PC-3 (cell line): ENCODE data around the gene TMEM185B. TPM values are rescaled to one million over a fixed set of nuclear protein-coding genes. Genes with fewer than 3 reads are reported as not detected.

ENCODE experiments used
- ATAC-seq: fragments of 200-7000 bp; cut with Tn5 transposase; 2 replicates; pipeline ENCODE4 v1.9.1; 2020; ENCODE audit warnings: mild to moderate bottlenecking, moderate library complexity
- BruUV-seq: library from RNA; stranded (reverse); fragments of 400-500 nt; replicated peaks from 2 replicates; lab custom pipeline; 2021; lab: Mats Ljungman, UMichigan
- CTCF ChIA-PET: fragments of 300-600 bp; sonication (Branson Sonifier 250); formaldehyde crosslinking; loops from one replicate; lab custom pipeline; 2022; ENCODE audit warnings: antibody characterized with exemption; lab: Charles Lee
- POLR2A ChIA-PET: fragments of 300-600 bp; sonication (Branson Sonifier 250); formaldehyde crosslinking; loops from one replicate; lab custom pipeline; 2022; ENCODE audit warnings: antibody characterized with exemption; ENCODE audit not compliant: unreplicated experiment; lab: Charles Lee
- DNase-seq: peaks from one replicate; pipeline ENCODE4 v3.0.0-alpha.2; 2015
- H2AFZ ChIP-seq: fragments of 300-600 bp; sonication (generic); 2 replicates; pipeline ENCODE4 v1.6.0; 2016; ENCODE audit warnings: antibody characterized with exemption, low read length
- H3F3A ChIP-seq: fragments of 300-600 bp; sonication (generic); one replicate; pipeline ENCODE4 v1.6.0; 2017; ENCODE audit warnings: antibody characterized with exemption, low read length, control low read depth, mild to moderate bottlenecking; ENCODE audit not compliant: unreplicated experiment
- H3K27ac ChIP-seq: fragments of 300-600 bp; sonication (generic); 2 replicates; pipeline ENCODE4 v1.5.1; 2016; ENCODE audit warnings: mild to moderate bottlenecking, low read length
- H3K27me3 ChIP-seq: fragments of 300-600 bp; sonication (generic); 2 replicates; pipeline ENCODE4 v1.6.1; 2016; ENCODE audit warnings: low read length, mixed read lengths
- H3K36me3 ChIP-seq: fragments of 300-600 bp; sonication (generic); 2 replicates; pipeline ENCODE4 v1.6.1; 2016; ENCODE audit warnings: low read depth, mixed run types, low read length, mixed read lengths
- H3K4me1 ChIP-seq: fragments of 300-600 bp; sonication (generic); 2 replicates; pipeline ENCODE4 v1.5.1; 2016; ENCODE audit warnings: low read length; ENCODE audit not compliant: insufficient read depth
- H3K4me2 ChIP-seq: fragments of 300-600 bp; sonication (generic); 2 replicates; pipeline ENCODE4 v1.6.0; 2016; ENCODE audit warnings: low read length
- H3K4me3 ChIP-seq: fragments of 300-600 bp; sonication (generic); 2 replicates; pipeline ENCODE4 v1.5.1; 2016; ENCODE audit warnings: mild to moderate bottlenecking, low read length, mixed read lengths
- H3K79me2 ChIP-seq: fragments of 300-600 bp; sonication (generic); 2 replicates; pipeline ENCODE4 v1.6.1; 2017; ENCODE audit warnings: low read length, mixed read lengths
- H3K9ac ChIP-seq: fragments of 300-600 bp; sonication (generic); 2 replicates; pipeline ENCODE4 v1.6.0; 2016; ENCODE audit warnings: mild to moderate bottlenecking, low read length
- H3K9me2 ChIP-seq: fragments of 300-600 bp; sonication (generic); replicated peaks from 2 replicates; pipeline ENCODE4 v1.6.1; 2016; ENCODE audit warnings: mixed run types, low read length, mixed read lengths
- H3K9me3 ChIP-seq: fragments of 300-600 bp; sonication (generic); 2 replicates; pipeline ENCODE4 v1.6.1; 2016; ENCODE audit warnings: low read length, mixed read lengths
- H4K20me1 ChIP-seq: fragments of 300-600 bp; sonication (generic); 2 replicates; pipeline ENCODE4 v1.6.1; 2016; ENCODE audit warnings: low read length, mixed read lengths
- CTCF ChIP-seq: fragments of 300-600 bp; sonication (generic); conservative IDR thresholded peaks from 2 replicates; pipeline ENCODE4 v1.5.1; 2017; ENCODE audit warnings: antibody characterized with exemption, low read depth, mild to moderate bottlenecking, low read length
- EZH2 ChIP-seq: fragments of 300-600 bp; sonication (generic); IDR thresholded peaks from one replicate; pipeline ENCODE4 v1.6.1; 2017; ENCODE audit warnings: antibody characterized with exemption, mild to moderate bottlenecking, low read length; ENCODE audit not compliant: unreplicated experiment
- EZH2phosphoT487 ChIP-seq: fragments of 300-600 bp; sonication (generic); IDR thresholded peaks from 2 replicates; pipeline ENCODE4 v1.6.1; 2018; ENCODE audit warnings: mild to moderate bottlenecking, antibody characterized with exemption, low read length, borderline replicate concordance
- intact Hi-C: fragments of 100-400 bp; cut with micrococcal nuclease; formaldehyde crosslinking; loops from 2 replicates; pipeline ENCODE4 v1.9.0; 2023
- total RNA-seq: library from RNA; depleted of rRNA; stranded (reverse); fragments of >200 nt; gene quantifications from 2 replicates; pipeline ENCODE4 v1.2.3, GENCODE V29; 2014

Gene TMEM185B
- total RNA-seq, 1 experiment from 2014 or later: 67.5 TPM

GRCh38 chr2:120253021-120253882 lies 30.1 kb upstream of the TMEM185B start:
- no TSS peak for BruUV-seq
- CTCF ChIA-PET: interaction anchor here (0.8 to 1.3 kb wide), 2 partner anchors 13 to 60 kb away, joined by 3 to 15 read pairs; no protein-coding TSS in a partner anchor
- intact Hi-C loops: loop anchor here (1.0 to 2.0 kb wide), 3 partner anchors 34 to 60 kb away; no protein-coding TSS in a partner anchor

GRCh38 chr2:120252225-120253020 lies 29.2 kb upstream of the TMEM185B start, which contains the start of gene RALB:
Gene RALB, plus strand, starts transcription at chr2:120252852. Its CDS starts 25,813 bp downstream, at chr2:120278665.
- POLR2A ChIA-PET: interaction anchor here (0.6 to 1.1 kb wide), 3 partner anchors 29 to 886 kb away, joined by 3 to 5 read pairs (median 4); partner anchors contain the start of genes C2orf76, DBI and TMEM185B

More at GRCh38 chr2:120253021-120253882, 30.1 kb upstream of the TMEM185B start:
- Histone ChIP-seq H3K27me3 (no peaks in the 10 kb centered on the region), H3K27ac (peak overlapping the region; percentile 81), H3K4me2 (peak overlapping the region; percentile 96), H3K9me3 (no peaks in the 10 kb centered on the region), H3K36me3 (no peaks in the 10 kb centered on the region), H3K9me2 (no peaks in the 10 kb centered on the region), H4K20me1 (peaks cover 13% of the 10 kb centered on the region; the same call in 1 of the 2 replicates), H3K9ac (peak overlapping the region; percentile 78), H3K4me3 (peak overlapping the region; percentile 94), H2AFZ (peak overlapping the region; percentile 85), H3K79me2 (peaks cover 52% of the 10 kb centered on the region), H3K4me1 (peaks cover 34% of the 10 kb centered on the region), H3F3A (no peaks in the 10 kb centered on the region)
- POLR2A ChIA-PET: no interaction called here
- DNase-seq (peak; percentile 82), ATAC-seq (peak; percentile 66)
- TF ChIP-seq EZH2phosphoT487: no peak
- TF ChIP-seq CTCF: peak; percentile 40; the same call in 1 of the 2 replicates
- no peak for TF ChIP-seq EZH2

More at GRCh38 chr2:120252225-120253020, 29.2 kb upstream of the TMEM185B start, which contains the start of gene RALB:
- TSS peak; percentile 79 for BruUV-seq
- CTCF ChIA-PET: interaction anchor here (0.6 to 1.3 kb wide), 6 partner anchors 13 to 428 kb away, joined by 3 to 15 read pairs (median 3); no protein-coding TSS in a partner anchor
- H3K36me3 ChIP-seq: no peaks in the 10 kb centered on the region
- H3K9me2 ChIP-seq: no peaks in the 10 kb centered on the region
- H3K9ac ChIP-seq: peak within 1 kb of the TSS; percentile 78
- peaks cover 44% of the 10 kb centered on the region for H3K79me2 ChIP-seq
- H3K9me3 ChIP-seq: no peaks in the 10 kb centered on the region
- ATAC-seq (peak; percentile 79), DNase-seq (peak; percentile 99)
- TF ChIP-seq EZH2: no peak
- TF ChIP-seq EZH2phosphoT487: no peak
- TF ChIP-seq CTCF: no peak
- H2AFZ ChIP-seq: peak within 1 kb of the TSS; percentile 85
- peak within 1 kb of the TSS; percentile 81 for H3K27ac ChIP-seq
- intact Hi-C loops: loop anchor here (1.0 to 2.0 kb wide), 4 partner anchors 29 to 61 kb away; partner anchors contain the start of gene TMEM185B
- H3K4me2 ChIP-seq: peak within 1 kb of the TSS; percentile 96
- peaks cover 29% of the 10 kb centered on the region for H3K4me1 ChIP-seq
- peak within 1 kb of the TSS; percentile 94 for H3K4me3 ChIP-seq
- no peaks in the 10 kb centered on the region for H3F3A ChIP-seq
- no peaks in the 10 kb centered on the region for H3K27me3 ChIP-seq
- H4K20me1 ChIP-seq: 0 out of 2 replicates have a peak, but pooled peaks cover 6% of the 10 kb centered on the region
